OCI-LY7 (cell line): ENCODE data around the gene CEP97.

Experiments
- EZH2phosphoT487 ChIP-seq: fragments of 200-600 bp; sonication (generic); IDR thresholded peaks from 2 replicates; pipeline ENCODE4 v1.6.1; 2018; ENCODE audit warnings: low read depth, borderline replicate concordance, mild to moderate bottlenecking, mixed run types, antibody characterized with exemption, low read length, moderate library complexity, mixed read lengths
- TF ChIP-seq, protein P1 (sequence below): fragments of 200-600 bp; sonication (generic); conservative IDR thresholded peaks from 2 replicates; pipeline ENCODE4 v1.5.1; 2014; ENCODE audit warnings: mild to moderate bottlenecking, antibody characterized with exemption, low read length, moderate library complexity, mixed read lengths

DNA sequence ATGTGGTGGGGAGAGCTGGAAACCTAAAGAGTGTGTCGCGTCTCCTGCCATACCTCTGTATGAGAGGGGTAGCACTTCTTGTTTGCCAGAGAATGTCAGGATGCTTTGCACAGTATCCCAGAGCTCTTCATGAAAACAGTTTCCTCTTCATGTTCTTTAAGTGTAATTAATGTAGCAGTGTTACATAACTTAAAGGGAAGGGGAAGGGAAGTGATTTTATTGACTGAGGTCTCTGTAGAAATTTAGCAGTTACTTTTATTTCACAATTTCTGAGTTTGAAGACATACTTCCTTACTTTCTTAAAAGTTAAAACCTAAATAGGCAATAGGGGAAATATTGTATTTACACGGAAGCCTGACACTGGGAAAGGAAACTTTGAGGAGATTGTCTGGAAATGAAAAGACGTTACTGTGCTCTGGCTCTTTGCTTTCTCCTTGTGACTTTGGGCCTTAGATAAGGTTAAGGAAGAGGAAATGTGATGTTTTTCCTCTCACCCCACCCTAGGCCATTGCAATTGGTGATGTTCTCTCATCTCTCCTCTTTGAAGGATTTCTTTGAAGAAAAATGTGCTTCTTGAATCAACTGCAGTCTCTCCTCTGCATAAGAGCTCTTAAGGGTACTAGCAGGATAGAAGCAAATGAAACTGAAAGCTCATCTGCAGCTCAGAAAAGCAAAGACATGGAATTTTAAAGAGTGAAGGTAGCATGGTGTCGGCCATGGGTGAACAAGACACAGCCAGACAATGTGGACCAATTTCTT lies 60.6 kb downstream of the CEP97 start:
- TF ChIP-seq, protein P1, sequence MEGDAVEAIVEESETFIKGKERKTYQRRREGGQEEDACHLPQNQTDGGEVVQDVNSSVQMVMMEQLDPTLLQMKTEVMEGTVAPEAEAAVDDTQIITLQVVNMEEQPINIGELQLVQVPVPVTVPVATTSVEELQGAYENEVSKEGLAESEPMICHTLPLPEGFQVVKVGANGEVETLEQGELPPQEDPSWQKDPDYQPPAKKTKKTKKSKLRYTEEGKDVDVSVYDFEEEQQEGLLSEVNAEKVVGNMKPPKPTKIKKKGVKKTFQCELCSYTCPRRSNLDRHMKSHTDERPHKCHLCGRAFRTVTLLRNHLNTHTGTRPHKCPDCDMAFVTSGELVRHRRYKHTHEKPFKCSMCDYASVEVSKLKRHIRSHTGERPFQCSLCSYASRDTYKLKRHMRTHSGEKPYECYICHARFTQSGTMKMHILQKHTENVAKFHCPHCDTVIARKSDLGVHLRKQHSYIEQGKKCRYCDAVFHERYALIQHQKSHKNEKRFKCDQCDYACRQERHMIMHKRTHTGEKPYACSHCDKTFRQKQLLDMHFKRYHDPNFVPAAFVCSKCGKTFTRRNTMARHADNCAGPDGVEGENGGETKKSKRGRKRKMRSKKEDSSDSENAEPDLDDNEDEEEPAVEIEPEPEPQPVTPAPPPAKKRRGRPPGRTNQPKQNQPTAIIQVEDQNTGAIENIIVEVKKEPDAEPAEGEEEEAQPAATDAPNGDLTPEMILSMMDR: no peak
- no peak for TF ChIP-seq EZH2phosphoT487
